ENCODE data around the gene KNTC1. TPM values are rescaled to one million over a fixed set of nuclear protein-coding genes. Genes with fewer than 3 reads are reported as not detected.
"Not testable (repeated sequence)": the region's sequence is repeated elsewhere in the genome, so short reads cannot be mapped to it uniquely, and the experiment has no call there.

Gene KNTC1
- polyA plus RNA-seq, 3 donors, result 31.8 to 58.3 (median 55.1) TPM

DNA sequence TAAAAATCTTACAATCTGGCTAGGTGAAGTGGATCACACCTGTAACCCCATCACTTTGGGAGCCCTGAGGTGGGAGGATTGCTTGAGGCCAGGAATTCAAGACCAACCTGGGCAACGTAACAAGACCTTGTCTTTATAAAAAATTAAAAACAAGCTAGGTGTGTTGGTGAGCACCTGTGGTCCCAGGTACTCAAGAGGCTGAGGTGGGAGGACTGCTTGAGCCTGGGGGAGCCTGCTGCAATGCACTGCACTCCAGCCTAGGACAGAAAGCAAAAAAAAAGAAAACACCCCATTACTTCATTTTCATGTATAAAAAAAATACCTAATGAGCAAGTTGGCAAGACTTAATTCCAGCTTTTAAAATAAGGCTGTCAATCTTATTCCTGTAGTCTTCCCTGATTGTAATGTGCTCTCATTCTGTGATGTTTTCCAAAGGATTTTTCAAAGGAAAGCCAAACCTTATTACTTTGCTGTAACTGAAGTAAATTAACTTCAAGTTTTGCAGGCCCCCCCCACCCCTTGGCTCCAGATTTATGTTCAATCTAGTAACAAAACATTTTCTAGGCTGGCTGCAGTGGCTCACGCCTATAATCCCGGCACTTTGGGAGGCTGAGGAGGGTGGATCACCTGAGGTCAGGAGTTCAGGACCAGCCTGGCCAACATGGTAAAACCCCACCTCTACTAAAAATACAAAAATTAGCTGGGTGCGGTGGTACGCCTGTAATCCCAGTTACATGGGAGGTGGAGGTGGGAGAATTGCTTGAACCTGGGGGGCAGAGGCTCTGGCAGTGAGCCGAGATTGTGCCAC, 23.1 kb upstream of the KNTC1 start:
- DNase-seq, result no peak

- no peak for DNase-seq
Observed at GRCh38 chr12:122505419-122506051, 21.5 kb upstream of the KNTC1 start.

DNA sequence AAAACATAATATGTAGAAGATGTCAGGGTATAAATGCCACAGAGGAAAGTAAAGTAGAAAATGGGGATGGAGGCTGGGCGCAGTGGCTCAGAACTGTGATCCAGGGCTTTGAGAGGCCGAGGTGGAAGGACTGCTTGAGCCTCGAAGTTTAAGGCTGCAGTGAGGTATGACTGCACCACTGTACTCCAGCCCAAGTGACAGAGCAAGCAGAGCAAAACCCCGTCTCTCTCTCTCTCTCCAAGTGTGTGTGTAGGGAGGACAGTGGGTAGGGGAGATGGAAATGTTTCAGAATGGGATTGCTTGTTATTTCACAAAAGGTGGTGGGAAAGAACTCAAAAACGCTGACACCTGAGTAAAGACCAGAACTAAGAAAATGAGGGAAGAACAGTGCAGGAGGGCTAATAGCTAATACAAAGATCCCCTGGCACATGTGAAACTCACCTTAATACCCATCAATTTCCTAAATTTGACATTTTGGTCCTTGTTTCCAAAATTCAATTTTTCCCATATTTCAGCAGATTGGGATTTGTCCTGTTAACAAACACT, 20.6 kb upstream of the KNTC1 start:
- no peak for DNase-seq

- no peak for DNase-seq
Observed at GRCh38 chr12:122508163-122508562, 18.9 kb upstream of the KNTC1 start.

GRCh38 chr12:122513028-122513427, 14.0 kb upstream of the KNTC1 start:
- DNase-seq, result not testable (repeated sequence)

DNA sequence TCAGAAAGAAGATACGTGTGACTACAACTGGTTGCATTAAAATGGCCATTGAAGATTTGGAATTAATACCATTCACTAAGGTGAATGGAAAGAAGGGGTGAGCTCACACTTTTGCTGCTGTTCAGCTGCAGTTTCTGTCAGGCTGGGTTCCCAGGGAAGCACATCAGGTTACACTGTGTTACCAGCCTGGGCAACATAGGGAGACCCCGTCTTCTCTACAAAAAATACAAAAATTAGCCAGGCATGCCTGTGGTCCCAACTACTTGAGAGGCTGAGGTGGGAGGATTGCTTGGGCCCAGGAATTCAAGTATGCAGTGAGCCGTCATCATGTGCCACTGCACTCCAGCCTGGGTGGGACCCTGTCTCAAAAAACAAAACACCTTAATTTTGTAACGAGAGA, 13.4 kb upstream of the KNTC1 start:
- DNase-seq, result no peak

- no peak for DNase-seq
Observed at GRCh38 chr12:122515275-122515674, 11.8 kb upstream of the KNTC1 start.

DNA sequence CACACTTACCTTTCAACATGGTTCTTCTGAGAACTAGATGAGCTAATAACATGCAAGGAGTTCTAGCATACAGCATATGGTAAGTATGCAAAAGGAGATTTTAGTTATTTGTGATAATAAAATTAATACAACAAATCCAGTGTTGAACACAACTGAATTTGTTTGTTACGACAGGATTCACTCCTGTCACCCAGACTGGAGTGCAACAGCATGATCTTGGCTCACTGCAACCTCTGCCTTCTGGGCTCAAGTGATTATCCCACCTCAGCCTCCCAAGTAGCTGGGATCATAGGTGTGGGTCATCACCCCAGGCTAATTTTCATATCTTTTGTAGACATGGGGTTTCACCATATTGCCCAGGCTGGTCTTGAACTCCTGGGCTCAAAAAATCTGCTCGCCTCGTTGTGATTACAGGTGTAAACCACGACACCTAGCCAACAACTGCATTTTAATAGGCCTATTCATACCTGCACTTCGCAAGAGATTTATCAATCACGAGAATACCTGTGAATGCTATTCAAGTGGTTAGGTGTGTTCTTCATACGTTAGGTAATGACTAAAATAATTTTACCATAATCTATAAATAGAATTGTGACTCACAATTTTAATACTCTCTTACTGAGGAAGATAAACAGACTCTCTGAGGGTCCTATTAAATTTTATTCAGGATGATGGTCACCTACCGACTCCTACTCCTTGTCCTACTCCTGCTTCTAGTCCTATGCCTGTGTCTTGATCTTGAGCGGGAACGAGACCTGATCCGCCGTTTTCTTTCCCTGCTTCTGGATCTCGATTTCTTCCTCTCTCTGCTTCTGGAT, 10.3 kb upstream of the KNTC1 start:
- DNase-seq, result no peak

DNA sequence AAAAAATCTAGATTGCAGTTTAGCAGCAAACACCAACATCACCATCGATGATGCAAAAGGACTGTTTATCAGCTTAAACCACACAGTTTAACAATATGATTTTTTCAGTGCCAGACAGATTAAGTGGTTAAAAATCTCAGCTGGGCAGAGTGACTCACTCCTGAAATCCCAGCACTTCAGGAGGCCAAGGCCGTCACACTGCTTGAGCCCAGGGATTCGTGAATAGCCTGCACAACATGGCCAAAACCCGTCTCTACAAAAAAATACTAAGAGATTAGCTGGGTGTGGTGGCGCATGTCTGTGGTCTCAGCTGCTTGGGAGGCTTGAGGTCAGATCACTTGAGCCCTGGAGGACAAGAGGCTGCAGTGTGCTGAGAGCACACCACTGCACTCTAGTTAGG, 9.2 kb upstream of the KNTC1 start:
- no peak for DNase-seq

DNA sequence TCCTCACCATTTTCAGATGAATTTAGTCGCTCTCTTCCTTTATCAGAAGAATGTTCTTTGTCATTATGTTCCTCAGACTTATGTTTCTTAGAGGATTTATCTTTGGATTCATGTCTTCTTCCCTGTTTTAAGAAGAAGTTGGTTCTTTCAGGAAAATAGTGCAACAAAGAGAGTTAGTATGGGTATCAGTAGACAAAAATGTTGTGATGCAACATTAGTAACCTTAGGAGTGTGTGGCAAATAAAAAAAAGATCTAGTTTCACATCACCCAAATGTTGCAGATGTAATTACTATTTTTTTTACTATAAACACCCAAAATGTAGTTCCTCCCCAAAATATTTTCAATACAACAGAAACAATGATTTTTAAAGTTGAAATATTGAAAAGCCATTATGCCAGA, 8.1 kb upstream of the KNTC1 start:
- DNase-seq, result no peak

GRCh38 chr12:122519418-122519817, 7.6 kb upstream of the KNTC1 start:
- DNase-seq, result no peak

GRCh38 chr12:122520676-122521075, 6.4 kb upstream of the KNTC1 start:
- DNase-seq, result no peak

- no peak for DNase-seq
Observed at GRCh38 chr12:122523280-122523679, 3.8 kb upstream of the KNTC1 start.

DNA sequence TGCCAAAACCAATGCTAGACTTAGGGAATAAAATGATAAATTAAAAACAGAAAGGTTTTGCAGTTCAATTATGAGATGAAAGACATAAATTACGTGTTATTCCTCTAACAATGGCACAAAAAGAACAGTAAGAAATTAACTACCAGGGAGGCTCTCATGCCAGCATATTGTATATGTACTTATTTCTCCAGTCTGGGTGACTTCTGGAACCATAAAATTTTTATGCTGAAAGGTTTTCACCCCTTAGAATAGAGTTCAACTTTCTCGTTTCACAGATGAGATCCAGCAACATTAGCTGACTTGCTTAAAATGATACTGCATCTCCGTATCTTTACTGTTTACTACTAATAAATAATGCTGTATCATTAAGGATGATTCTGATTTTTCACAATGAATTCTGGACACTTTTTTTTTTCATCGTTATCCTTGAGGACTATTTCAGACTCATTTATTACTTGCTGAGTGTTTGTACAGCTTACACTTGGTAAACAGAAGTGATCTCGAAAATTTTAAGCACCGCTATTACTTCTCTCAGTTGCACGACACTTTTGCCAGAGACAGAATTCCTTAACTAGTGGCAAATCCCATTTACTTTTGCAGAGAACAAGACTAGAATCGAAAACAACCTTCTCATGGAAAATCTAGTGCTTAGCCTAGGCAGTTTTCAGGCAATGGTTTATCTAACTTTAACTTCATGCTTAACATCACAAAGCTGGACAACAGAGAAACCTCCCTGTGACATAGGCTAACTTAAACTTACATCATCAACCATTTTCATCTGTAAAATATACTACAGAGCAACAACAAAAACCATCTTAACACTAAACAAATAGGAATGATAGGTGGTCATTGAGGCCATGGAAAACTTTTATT, 3.0 kb upstream of the KNTC1 start:
- DNase-seq, result no peak

- DNase-seq, result no peak
Observed at GRCh38 chr12:122527478-122527944, 462 bp downstream of the KNTC1 start.

DNA sequence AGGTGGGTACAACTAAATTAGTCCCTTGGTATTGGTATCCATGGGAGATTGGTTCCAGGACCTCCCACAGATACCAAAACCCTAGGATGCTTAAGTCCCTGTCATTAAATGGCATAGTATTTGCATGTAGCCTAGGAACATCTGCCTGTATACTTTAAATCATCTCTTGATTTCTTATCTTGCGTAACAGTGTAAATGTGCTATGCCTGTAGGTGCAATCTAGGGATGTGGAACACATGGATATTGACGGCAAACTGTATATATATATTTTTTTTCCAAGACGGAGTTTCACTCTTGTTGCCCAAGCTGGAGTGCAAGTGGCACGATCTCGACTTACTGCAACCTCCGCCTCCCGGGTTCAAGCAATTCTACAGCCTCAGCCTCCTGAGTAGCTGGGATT, 1.5 kb downstream of the KNTC1 start:
- DNase-seq, result no peak

DNA sequence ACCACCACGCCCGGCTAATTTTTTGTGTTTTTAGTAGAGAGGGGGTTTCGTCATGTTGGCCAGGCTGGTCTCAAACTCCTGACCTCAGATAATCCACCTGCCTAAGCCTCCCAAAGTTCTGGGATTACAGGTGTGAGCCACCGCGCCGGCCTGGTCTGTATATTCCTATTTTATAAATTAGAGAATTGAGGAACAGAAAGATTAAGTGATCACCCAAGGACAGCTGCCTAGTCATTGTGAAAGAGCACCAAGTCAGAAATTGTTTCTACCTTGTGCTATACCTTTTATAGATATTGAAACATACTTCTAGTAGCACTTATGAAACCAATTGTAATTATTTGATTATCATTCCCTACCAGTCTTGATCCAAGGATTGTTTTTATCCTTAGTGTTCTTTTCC, 1.9 kb downstream of the KNTC1 start:
- no peak for DNase-seq

DNA sequence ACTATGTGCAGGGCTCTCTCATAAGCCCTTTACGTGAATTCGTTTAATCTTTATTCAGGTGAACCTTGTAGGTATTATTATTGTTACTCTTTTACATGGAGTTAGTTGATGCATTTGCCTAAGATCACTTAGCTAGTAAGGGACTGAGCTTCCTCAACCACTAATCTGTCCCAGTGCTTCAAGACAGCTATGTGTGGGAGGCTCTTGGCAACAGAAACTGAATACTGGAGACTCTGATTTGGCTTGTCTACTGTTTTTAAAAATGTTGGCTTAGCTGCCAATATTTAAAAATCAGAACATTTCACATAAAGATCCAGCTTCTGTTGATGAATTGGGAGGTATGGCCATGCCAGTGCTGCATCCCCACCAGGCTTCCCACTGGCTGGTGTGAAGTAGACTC, 6.8 kb downstream of the KNTC1 start:
- no peak for DNase-seq

DNA sequence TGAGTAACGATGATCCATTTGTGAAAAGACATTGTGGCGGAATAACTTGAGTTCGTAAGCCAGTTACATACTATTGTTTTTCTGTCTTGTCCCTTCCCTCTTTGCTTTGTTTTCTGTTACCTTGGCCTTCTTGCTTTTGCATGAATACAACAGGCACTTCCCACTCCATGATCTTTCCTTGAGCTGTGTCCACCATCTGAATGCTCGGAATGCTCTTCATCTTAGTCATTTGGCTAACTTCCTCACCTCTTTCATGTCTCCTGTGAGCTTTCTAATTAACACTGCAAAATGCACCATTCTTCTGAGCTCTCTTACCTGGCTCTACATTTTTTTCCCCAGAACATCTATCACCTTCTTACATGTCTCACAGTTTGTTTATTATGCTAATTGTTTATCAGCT, 10.0 kb downstream of the KNTC1 start:
- no peak for DNase-seq

DNA sequence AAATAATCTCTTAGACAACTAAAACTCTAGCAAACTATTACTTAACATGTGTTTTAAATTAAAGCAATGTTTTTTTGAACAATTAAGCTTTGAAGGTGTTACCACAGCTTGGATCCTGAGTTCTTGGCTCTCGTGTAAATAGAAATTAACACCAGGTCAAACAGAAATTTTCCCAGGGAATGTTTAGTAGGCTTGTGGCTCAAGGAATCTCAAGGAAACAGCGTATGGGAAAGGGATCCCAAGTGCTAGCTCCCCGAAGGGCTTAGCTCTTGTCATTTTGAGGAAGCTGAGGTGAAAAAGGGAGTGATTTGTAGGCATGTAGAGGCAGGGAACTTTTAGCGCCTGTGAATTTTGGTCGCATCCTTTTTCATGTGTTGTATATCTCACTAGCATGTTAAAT, 11.4 kb downstream of the KNTC1 start:
- DNase-seq, result no peak

- no peak for DNase-seq
Observed at GRCh38 chr12:122544537-122544936, 17.5 kb downstream of the KNTC1 start.

Data from renal pelvis (tissue), 4 donors.